ENCODE measurements around the gene TECPR2.
A peak's percentile ranks its signal among the peaks of the same experiment; 100 is the strongest.
"Not testable (repeated sequence)": the region's sequence is repeated elsewhere in the genome, so short reads cannot be mapped to it uniquely, and the experiment has no call there.

TECPR2 gene

DNA sequence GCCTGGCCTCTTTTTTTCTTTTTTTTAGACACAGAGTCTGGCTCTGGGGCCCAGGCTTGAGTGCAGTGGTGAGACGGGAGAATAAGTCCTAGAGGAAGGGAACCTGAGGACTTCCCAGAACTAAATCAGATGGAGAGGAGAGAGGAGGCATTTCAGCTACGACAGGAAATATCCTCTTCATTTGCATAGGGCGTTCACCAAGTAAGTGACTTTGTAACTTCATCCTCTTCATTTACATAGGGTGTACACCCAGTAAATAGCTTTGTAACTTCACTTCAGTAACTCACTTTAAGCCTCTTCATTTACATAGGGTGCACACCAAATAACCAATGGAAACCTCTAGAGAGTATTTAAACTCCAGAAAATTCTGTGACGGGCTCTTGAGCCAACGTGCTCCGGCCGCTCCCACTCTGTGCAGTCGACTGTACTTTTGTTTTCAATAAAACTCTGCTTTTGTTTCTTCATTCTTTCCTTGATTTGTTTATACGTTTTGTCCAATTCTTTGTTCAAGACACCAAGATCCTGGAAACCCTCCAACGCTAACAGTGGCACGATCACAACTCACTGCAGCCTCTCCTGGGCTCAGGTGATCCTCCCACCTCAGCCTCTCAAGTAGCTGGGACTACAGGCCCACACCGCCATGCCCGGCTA lies 168.2 kb downstream of the TECPR2 start:
- Mint-ChIP-seq H3K27me3 (no peaks in the 10 kb centered on the region), H3K27ac (peak overlapping the region; percentile 82), H3K4me3 (no peak overlapping the region), H3K9me3 (no peaks in the 10 kb centered on the region), H3K36me3 (no peaks in the 10 kb centered on the region), H3K4me1 (peaks cover 23% of the 10 kb centered on the region)
- peak; percentile 82 for ATAC-seq

DNA sequence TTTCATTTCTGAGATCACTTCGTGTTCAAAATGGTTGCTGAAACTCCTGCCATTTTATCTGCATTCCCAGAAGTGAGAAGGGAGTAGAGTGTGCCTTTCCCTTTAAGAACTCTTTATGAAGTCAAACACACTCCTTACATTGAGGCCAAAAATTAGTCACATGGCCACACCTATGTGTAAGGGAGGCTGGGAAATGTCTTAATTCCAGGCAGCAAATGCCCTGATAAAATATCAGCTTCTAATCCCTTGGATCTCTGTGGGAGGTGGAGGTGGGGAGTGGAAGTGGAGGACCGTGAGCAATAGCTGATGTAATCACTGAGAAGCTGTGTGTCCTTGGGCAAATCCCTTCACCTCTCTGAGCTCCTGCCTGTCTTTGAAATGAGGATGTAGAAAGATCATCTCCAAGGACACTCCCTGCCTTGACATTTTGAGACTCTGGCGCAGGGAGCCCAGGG lies 169.5 kb downstream of the TECPR2 start:
- no peaks in the 10 kb centered on the region for H3K36me3 Mint-ChIP-seq
- H3K4me3 Mint-ChIP-seq = no peak overlapping the region
- ATAC-seq = no peak
- no peak overlapping the region for H3K27ac Mint-ChIP-seq
- H3K4me1 Mint-ChIP-seq = peaks cover 22% of the 10 kb centered on the region
- H3K27me3 Mint-ChIP-seq = no peaks in the 10 kb centered on the region
- no peaks in the 10 kb centered on the region for H3K9me3 Mint-ChIP-seq

DNA sequence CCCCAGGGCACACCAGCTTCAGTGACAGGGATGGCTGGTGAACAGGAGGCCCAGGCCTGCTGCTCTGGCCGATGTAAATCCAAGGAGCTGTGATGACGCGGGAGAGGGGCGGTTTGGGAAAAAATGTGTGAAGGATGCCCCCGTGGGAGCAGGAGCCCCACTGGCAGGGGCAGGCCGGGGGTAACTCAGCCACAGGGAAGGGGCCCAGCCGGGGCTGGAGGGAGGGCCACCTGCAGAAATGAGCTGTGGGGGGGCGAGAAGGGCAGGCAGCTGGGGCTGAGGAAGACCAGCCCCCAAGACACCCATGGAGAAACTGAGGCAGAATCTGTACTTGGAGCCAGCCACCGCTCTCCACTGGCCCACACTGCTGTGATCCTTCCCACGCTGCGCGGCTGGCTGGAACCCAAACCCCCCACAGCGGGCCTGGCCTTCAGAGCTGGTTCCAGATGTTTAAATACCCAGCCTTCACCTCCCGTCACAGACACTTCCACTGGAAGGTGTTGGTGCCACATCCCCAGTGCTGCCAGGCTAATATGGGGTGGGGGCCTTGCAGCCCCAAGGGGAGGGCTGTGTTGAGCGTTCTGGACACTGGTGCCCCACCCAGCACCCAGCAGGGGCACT lies 175.3 kb downstream of the TECPR2 start:
- peaks cover 9% of the 10 kb centered on the region for H3K27me3 Mint-ChIP-seq
- H3K9me3 Mint-ChIP-seq = no peaks in the 10 kb centered on the region
- no peaks in the 10 kb centered on the region for H3K36me3 Mint-ChIP-seq
- peak overlapping the region; percentile 32 for H3K27ac Mint-ChIP-seq
- ATAC-seq = no peak
- H3K4me1 Mint-ChIP-seq = peaks cover 7% of the 10 kb centered on the region
- no peak overlapping the region for H3K4me3 Mint-ChIP-seq

DNA sequence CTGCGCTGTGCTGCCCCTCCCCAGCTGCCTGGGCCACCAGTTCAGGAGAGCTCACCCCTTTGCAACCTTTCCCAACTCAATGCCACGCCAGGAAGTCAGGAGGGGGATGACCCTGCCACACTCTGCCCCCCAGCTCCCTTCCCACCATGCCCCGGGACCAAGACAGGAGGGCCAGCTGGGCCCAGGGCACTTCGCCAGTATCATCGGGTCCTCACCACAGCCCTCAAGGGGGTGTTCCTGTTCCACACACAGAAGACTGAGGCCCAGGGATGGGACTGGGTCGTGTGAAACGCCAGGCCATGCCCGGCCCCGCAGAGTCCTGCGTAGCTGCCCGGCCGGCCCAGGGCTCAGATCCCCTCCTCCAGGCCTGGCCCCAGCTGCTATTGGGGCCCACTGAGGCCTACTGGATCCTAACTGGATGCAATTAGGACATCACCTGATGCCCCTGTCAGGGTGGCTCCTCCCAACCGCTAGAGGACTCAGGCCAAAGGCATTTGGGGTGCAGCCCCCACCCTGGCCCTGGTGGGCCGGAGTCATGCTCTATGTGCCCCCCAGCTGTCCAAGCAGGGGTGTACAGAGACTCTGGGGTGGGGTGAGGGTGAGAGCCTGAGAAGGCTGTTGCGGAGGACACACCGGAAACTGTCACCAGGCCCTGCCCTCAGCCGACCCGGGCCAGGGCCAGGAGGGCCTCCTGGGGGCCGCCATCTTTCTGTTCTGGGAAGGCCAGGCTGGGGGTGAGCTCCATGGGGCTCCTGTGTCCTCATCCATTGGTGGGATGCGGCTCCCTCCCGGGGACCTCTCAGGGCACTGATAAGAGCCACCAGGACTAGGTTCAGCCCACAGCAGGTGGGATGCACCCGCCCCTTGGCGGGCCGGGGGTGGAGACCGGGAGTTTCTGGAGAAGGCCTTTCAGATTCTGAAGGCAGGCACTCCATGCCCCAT lies 176.1 kb downstream of the TECPR2 start:
- no peak overlapping the region for H3K27ac Mint-ChIP-seq
- no peak for ATAC-seq

DNA sequence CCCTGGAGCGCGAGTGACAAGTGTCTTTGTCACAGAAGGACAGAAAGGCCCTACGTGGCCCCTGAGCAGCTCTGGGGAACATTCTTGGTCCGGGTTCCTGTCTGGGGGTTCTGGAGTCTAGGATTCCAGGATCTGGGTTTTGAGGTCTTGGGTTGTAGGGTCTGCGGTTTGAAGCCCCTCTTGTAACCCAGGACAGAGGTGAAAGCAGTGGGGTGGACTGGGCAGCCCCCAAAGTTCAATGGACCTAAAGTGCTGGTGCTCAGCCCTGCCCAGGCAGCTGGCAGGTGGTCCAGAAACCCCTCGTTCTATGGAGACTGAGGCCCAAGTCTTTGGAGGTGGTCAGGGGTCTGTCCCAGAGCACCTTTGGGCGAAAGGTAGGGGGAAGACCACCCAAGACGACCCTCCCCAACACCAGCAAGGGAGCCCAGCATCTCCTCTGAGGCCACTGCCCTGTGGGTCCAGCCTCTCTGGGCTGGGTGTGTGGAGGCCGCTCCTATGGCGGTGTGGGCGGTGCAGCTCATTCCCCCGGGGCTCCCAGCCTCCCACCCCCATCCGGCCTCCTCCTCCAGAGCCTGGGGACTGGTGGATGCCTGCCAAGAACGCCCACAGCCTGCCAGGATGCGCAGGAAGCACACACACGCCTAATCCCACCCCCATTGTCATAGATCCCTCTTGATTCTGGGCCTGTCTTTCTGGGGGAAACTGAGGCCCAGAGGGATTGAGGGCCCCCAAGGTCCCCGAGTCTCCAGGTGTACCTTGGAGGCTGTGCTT lies 177.0 kb downstream of the TECPR2 start:
- Mint-ChIP-seq H3K36me3 (no peaks in the 10 kb centered on the region), H3K27ac (no peak overlapping the region), H3K27me3 (peaks cover 24% of the 10 kb centered on the region), H3K4me3 (no peak overlapping the region), H3K4me1 (peaks cover 5% of the 10 kb centered on the region), H3K9me3 (no peaks in the 10 kb centered on the region)
- ATAC-seq = no peak

More for the DNA sequence above, 176.1 kb downstream of the TECPR2 start:
- Mint-ChIP-seq H3K36me3 (no peaks in the 10 kb centered on the region), H3K27me3 (peaks cover 17% of the 10 kb centered on the region), H3K4me1 (peaks cover 1% of the 10 kb centered on the region), H3K4me3 (no peak overlapping the region), H3K9me3 (no peaks in the 10 kb centered on the region)

DNA sequence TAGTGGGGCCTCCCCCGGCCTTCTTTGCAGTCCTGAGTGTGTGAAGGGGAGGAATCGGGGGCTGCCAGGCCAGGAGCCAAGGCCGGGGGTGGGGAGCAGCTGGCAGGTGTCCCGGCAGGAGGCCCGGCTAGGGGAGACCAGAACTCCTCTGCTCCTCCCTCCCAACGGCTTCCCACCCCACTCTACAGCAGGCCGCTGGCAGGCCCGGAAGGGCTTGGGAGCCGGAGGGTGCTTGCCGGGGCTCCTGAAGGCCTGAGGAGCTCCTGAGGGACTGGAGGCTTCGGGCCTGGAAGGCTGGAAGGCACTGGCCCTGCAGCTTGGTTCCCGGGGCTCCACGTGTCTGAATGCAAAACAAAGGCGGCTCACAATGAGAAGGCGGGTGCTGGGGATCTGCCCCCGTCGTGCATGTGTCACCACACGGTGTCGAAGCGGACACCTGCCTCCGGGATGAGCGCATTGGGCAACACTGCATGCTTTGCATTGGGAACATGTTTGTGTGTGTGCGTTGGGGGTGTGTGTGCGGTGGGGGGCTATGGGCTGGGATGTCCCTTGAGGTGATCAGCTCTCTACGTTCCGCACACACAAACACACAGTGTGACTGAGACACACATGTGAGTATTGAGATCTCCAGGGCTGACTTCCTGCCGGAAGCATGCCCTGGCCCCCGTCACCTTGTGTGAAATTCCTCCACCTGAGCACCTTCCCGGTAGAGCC lies 177.7 kb downstream of the TECPR2 start:
- no peak for ATAC-seq
- Mint-ChIP-seq H3K36me3 (no peaks in the 10 kb centered on the region), H3K4me3 (no peak overlapping the region), H3K27me3 (peaks cover 31% of the 10 kb centered on the region), H3K9me3 (no peaks in the 10 kb centered on the region), H3K27ac (no peak overlapping the region), H3K4me1 (peaks cover 11% of the 10 kb centered on the region)

DNA sequence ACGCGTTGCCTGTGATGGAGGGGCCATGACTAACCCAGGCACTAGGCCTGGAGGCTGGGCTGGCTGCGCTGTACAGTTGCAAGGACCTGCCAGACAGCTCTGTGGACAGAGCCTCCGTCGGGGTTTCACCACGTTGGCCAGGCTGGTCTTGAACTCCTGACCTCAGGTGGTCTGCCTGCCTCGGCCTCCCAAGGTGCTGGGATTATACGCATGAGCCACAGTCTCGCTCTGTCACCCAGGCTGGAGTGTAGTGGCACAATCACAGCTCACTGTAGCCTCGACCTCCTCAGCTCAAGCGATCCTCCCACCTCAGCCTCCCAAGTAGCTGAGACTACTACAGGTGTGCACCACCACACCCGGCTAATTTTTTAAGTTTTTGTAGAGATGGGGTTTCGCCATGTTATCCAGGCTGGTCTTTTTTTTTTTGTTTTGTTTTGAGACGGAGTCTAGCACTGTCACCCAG lies 178.3 kb downstream of the TECPR2 start:
- H3K27ac Mint-ChIP-seq, H3K9me3 Mint-ChIP-seq, H3K4me3 Mint-ChIP-seq, H3K36me3 Mint-ChIP-seq, ATAC-seq: not testable (repeated sequence)
- Mint-ChIP-seq H3K27me3 (peaks cover 37% of the 10 kb centered on the region), H3K4me1 (peaks cover 13% of the 10 kb centered on the region)

DNA sequence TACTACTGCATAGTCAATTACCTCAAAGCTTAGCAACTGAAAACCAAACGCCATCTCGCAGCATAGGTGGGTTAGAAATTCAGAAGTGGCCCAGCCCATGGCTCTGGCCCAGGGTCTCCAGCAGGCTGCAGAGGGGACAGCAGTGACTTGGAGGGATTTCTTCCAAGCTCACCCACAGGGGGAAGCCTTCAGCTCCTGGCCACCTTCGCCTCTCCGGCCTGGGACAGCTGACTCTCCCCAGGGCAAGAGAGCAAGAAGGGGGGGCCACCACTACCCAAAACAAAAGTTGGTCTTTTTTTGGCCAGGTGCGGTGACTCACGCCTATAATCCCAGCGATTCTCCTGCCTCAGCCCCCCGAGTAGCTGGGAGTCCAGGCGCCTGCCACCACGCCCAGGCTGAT lies 179.0 kb downstream of the TECPR2 start:
- no peak for ATAC-seq
- Mint-ChIP-seq H3K27ac (no peak overlapping the region), H3K9me3 (no peaks in the 10 kb centered on the region), H3K4me3 (no peak overlapping the region), H3K4me1 (peaks cover 16% of the 10 kb centered on the region), H3K27me3 (peaks cover 44% of the 10 kb centered on the region), H3K36me3 (no peaks in the 10 kb centered on the region)

DNA sequence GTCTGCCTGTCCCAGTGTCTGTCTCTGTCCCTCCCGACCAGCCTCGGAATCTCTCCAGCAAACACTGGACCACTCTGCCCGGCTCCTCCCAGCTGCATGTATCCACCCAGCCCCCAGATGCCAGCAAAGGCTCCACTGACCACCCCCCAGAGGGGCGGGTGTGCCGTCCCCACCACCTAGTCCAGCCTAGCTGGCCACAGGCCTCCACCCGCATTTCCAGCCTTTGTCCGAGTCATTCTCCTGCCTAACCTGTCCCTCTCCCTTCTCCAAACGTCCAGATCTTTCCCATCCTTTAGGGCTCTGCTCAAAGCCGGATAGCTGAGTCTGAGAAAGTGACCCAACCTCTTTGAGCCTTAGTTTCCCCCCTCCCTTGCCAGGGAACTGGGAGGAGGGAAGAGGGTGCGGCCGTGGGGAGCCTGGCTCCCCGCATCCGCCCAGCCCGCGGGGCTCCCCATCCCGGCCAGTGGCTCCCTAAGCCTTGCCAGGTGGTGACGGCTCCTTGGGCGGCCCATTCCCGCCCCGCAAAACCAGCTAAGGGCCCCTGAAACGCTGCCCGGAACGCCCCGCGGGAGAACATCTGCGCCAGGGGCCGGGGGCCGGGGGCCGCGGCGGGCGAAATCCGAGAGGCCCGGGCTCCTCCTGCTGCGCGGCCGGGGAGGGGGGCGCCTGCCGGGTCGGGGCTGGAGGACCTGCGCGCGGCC lies 181.5 kb downstream of the TECPR2 start:
- peaks cover 68% of the 10 kb centered on the region for H3K27me3 Mint-ChIP-seq
- H3K9me3 Mint-ChIP-seq = peaks cover 3% of the 10 kb centered on the region
- ATAC-seq = no peak
- peaks cover 21% of the 10 kb centered on the region for H3K4me1 Mint-ChIP-seq
- H3K27ac Mint-ChIP-seq = peak overlapping the region; percentile 43
- H3K4me3 Mint-ChIP-seq = no peak overlapping the region
- H3K36me3 Mint-ChIP-seq = no peaks in the 10 kb centered on the region

DNA sequence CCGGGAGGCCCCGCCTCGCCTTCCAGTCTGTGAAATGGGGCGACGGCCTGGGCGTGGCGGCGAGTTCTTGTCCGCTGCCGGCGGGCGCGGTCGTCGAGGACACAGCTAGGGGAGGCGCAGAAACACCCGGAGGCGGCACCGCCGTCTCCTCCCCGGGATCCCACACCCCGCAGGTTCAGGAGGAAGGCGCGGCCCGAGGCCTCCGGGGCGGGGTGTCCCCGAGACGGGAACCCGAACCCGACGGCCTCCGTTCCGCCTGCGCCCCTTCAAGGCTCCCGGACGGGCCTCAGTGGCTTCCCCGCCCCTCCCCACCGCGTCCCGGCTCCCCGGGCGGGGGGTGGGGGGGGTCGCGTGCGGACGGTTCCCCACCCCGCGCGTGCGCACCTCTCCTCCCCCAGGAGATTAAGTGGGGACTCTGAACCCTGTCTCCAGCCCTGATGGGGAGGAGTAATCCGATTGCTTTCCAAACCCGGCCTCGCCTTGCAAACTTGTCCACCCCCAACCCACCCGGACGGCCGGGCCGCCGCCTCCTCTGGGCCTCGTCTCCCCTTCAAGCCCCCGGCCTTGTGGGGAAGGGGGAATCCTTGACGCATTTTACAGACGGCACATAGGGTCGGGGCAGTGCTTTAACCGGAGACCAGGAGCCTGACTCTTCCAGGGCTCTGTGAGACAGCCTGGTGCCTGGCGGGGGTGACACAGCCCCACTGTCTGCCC lies 182.2 kb downstream of the TECPR2 start:
- Mint-ChIP-seq H3K36me3 (no peaks in the 10 kb centered on the region), H3K4me3 (peak overlapping the region; percentile 46), H3K4me1 (peaks cover 21% of the 10 kb centered on the region), H3K27me3 (peaks cover 69% of the 10 kb centered on the region), H3K9me3 (peaks cover 3% of the 10 kb centered on the region), H3K27ac (no peak overlapping the region)
- peak; percentile 35 for ATAC-seq

DNA sequence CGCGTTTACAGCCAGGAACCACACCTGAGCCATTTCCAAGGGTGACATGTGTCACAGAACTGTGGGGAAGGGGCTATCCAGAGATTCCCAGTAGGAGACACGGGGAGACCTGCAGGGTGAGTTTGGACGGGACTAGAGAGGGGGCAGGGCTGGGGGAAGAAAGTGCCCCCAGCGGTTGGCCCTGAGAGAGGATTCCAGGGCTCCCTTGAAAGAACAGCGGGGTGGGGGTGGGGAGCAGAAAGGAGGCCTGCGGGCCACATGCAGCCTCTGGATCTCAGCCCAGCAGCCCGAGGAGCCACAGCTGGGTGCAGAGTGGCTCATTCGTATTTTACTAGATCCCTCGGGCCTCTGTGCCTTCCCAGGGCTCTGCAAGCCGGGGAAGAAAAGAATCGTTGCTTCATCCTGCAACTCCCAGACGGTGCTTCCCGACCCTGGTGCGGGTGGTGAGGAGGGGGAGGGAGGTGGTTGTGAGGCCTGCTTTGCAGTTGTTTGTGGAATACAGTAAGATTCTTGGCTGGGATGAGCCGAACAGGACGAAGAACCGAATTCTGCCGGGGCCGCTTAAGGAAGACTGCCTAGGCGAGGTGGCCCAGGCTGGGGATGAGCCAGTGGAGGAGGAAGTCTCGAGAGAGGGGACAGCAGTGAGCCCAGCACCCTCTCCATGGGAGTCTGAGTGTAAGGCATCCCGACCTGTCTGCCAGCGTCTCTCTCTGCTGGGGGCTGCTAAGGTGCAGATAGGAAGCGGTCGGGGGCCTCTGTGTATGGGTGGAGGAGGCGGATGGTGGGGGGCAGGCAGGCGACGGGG lies 182.9 kb downstream of the TECPR2 start:
- Mint-ChIP-seq H3K27ac (no peak overlapping the region), H3K4me3 (peak overlapping the region; percentile 46)
- no peak for ATAC-seq

DNA sequence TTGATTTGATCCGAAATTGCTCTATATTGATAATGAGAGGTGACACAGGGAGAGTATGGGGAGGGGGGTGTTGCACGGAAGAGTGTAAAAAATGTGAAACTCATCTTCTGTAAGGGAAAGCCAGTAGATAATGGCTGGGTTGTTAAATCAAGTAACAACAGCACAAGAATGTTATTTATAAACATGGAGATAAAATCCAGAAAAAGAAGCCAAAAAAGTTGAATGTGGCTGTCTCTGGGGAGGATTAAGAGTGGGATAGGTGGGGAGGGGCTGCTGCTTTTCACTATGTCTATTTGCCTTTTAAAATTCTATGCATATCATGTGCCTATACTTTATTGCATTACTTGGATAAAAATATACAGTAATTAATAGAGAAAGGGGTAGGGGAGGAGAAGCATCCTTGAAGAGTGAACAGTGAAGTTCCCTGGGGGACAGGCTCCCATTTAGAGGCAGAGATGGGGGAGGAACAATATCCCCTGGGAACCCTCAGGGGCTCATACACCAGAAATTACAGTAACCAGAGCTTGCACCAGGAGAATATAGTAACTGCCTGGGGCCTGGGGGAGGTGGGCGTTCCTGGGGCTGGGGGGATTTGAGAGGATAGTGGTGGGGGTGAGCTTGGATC lies 186.0 kb downstream of the TECPR2 start:
- Mint-ChIP-seq H3K27me3 (peaks cover 53% of the 10 kb centered on the region), H3K4me3 (no peak overlapping the region), H3K27ac (no peak overlapping the region), H3K4me1 (peaks cover 21% of the 10 kb centered on the region), H3K36me3 (no peaks in the 10 kb centered on the region), H3K9me3 (peaks cover 3% of the 10 kb centered on the region)
- ATAC-seq = no peak

More for the DNA sequence above, 182.9 kb downstream of the TECPR2 start:
- no peaks in the 10 kb centered on the region for H3K36me3 Mint-ChIP-seq
- H3K27me3 Mint-ChIP-seq = peaks cover 69% of the 10 kb centered on the region
- peaks cover 21% of the 10 kb centered on the region for H3K4me1 Mint-ChIP-seq
- H3K9me3 Mint-ChIP-seq = peaks cover 3% of the 10 kb centered on the region

Measured in stimulated activated memory B cell treated with anti-CD40 and anti-IgM and Interleukin-4, amounts not matched to agents 10 μg/mL and 1 μg/mL and 100 μg/mL, for 72 hours (primary cell).